GM10248 (cell line): ENCODE data around the gene GFM1.

Source experiments
- CTCF ChIA-PET: fragments of 300-600 bp; sonication (Branson Sonifier 250); formaldehyde crosslinking; extraction: SDS; loops from one replicate; lab custom pipeline; 2021; ENCODE audit warnings: antibody characterized with exemption; lab: Yijun Ruan, JAX
- POLR2A ChIA-PET: fragments of 350-650 bp; sonication (Branson Sonifier 250); formaldehyde crosslinking; extraction: SDS; loops from one replicate; lab custom pipeline; 2020; ENCODE audit warnings: antibody characterized with exemption; lab: Yijun Ruan, JAX
- DNase-seq: peaks from one replicate; pipeline ENCODE4 v3.0.0; 2012; ENCODE audit errors: extremely low spot score
- CTCF ChIP-seq: IDR thresholded peaks from 2 replicates; pipeline ENCODE4 v1.5.1; 2012; ENCODE audit warnings: mild to moderate bottlenecking, low read depth; ENCODE audit errors: extremely low read depth, missing control alignments, control extremely low read depth

Gene GFM1

GRCh38 chr3:158640646-158641045 is 3.7 kb upstream of the GFM1 start:
- no peak for TF ChIP-seq CTCF
- DNase-seq, result no peak
- POLR2A ChIA-PET, result no interaction called here
- CTCF ChIA-PET, result no interaction called here

GRCh38 chr3:158642005-158642404 is 2.3 kb upstream of the GFM1 start:
- DNase-seq, result no peak
- ChIA-PET CTCF (interaction anchor here (1.0 to 2.7 kb wide), 4 partner anchors 10 to 102 kb away, joined by 4 to 8 read pairs (median 4); partner anchors contain the start of gene LXN), POLR2A (no interaction called here)
- TF ChIP-seq CTCF, result no peak

GRCh38 chr3:158642474-158643210 is 1.7 kb upstream of the GFM1 start:
- DNase-seq, result no peak
- TF ChIP-seq CTCF, result no peak
- ChIA-PET CTCF (interaction anchor here (1.0 to 2.7 kb wide), 6 partner anchors 16 to 1025 kb away, joined by 3 to 9 read pairs (median 4); partner anchors contain the start of gene LXN), POLR2A (no interaction called here)

- no peak for DNase-seq
- TF ChIP-seq CTCF, result no peak
- ChIA-PET POLR2A (no interaction called here), CTCF (interaction anchor here (9.3 kb wide), 1 partner anchor 12 kb away, joined by 125 read pairs; no protein-coding TSS in a partner anchor)
These were observed 5.5 kb downstream of the GFM1 start for GRCh38 chr3:158649791-158650190.

- CTCF ChIA-PET, result interaction anchor here (1.1 to 9.3 kb wide), 3 partner anchors 10 to 21 kb away, joined by 4 to 125 read pairs (median 6); partner anchors contain the start of gene LXN
- TF ChIP-seq CTCF, result no peak
- POLR2A ChIA-PET, result no interaction called here
- DNase-seq, result no peak
These were observed 6.9 kb downstream of the GFM1 start for GRCh38 chr3:158651192-158651591.

GRCh38 chr3:158652463-158652862 is 8.1 kb downstream of the GFM1 start:
- CTCF ChIA-PET, result interaction anchor here (0.8 to 9.3 kb wide), 4 partner anchors 8 to 75 kb away, joined by 3 to 125 read pairs (median 9); partner anchors contain the start of gene GFM1

More at GRCh38 chr3:158652463-158652862, 8.1 kb downstream of the GFM1 start:
- TF ChIP-seq CTCF, result no peak
- DNase-seq, result no peak
- POLR2A ChIA-PET, result no interaction called here
